Neural cell (in vitro differentiated cells): Measurements from ENCODE around the gene TACC2. TPM values are rescaled to one million over a fixed set of nuclear protein-coding genes. Genes with fewer than 3 reads are reported as not detected.

Experiments used
- H2AFZ ChIP-seq: fragments of 200-600, 300-800 bp; sonication (generic), shearing (Covaris generic); 2 replicates; pipeline ENCODE4 v1.6.0; 2014; ENCODE audit warnings: low read depth, mild to moderate bottlenecking, antibody characterized with exemption, low read length, moderate library complexity
- H3F3A ChIP-seq: fragments of 200-600 bp; shearing (Covaris generic); 2 replicates; pipeline ENCODE4 v1.6.1; 2016; ENCODE audit warnings: mild to moderate bottlenecking, moderate library complexity, mixed read lengths, antibody characterized with exemption, low read length; ENCODE audit not compliant: insufficient read depth, poor library complexity, severe bottlenecking
- H3K27ac ChIP-seq: fragments of 200-600, 300-800 bp; sonication (generic), shearing (Covaris generic); 2 replicates; pipeline ENCODE4 v1.5.1; 2014; ENCODE audit warnings: mild to moderate bottlenecking, low read length, moderate library complexity
- H3K27me3 ChIP-seq: fragments of 300-800, 200-600 bp; sonication (generic), shearing (Covaris generic); 2 replicates; pipeline ENCODE4 v1.6.0; 2014; ENCODE audit warnings: mild to moderate bottlenecking, low read depth, low read length, moderate library complexity; ENCODE audit not compliant: insufficient read depth
- H3K36me3 ChIP-seq: fragments of 300-800, 200-600 bp; sonication (generic), shearing (Covaris generic); 2 replicates; pipeline ENCODE4 v1.5.1; 2014; ENCODE audit warnings: mild to moderate bottlenecking, antibody characterized with exemption, low read length, moderate library complexity; ENCODE audit not compliant: insufficient read depth
- H3K4me2 ChIP-seq: fragments of 300-800, 200-600 bp; sonication (generic), shearing (Covaris generic); 2 replicates; pipeline ENCODE4 v1.6.0; 2014; ENCODE audit warnings: mild to moderate bottlenecking, low read length
- H3K4me3 ChIP-seq: fragments of 300-800, 200-600 bp; sonication (generic), shearing (Covaris generic); 2 replicates; pipeline ENCODE4 v1.5.1; 2014; ENCODE audit warnings: mild to moderate bottlenecking, low read length, moderate library complexity
- H3K79me2 ChIP-seq: fragments of 200-600 bp; shearing (Covaris generic); replicated peaks from 2 replicates; pipeline ENCODE4 v1.6.0; 2014; ENCODE audit warnings: mild to moderate bottlenecking, low read length, moderate library complexity; ENCODE audit not compliant: insufficient read depth
- H3K9ac ChIP-seq: fragments of 300-800, 200-600 bp; sonication (generic), shearing (Covaris generic); 2 replicates; pipeline ENCODE4 v1.6.1; 2016; ENCODE audit warnings: mild to moderate bottlenecking, low read length, mixed read lengths
- H3K9me2 ChIP-seq: fragments of 200-600 bp; shearing (Covaris generic); 2 replicates; pipeline ENCODE4 v1.6.1; 2016; ENCODE audit warnings: mild to moderate bottlenecking, low read length, mixed read lengths; ENCODE audit not compliant: insufficient read depth
- H3K9me3 ChIP-seq: fragments of 200-600, 300-800 bp; sonication (generic), shearing (Covaris generic); 2 replicates; pipeline ENCODE4 v1.6.1; 2016; ENCODE audit warnings: mild to moderate bottlenecking, mixed run types, low read length, moderate library complexity, mixed read lengths
- H4K20me1 ChIP-seq: fragments of 200-600 bp; shearing (Covaris generic); 2 replicates; pipeline ENCODE4 v1.6.1; 2016; ENCODE audit warnings: mild to moderate bottlenecking, mixed run types; ENCODE audit not compliant: insufficient read depth
- EP300 ChIP-seq: fragments of 450-650 bp; conservative IDR thresholded peaks from 2 replicates; pipeline ENCODE4 v1.6.1; 2014; ENCODE audit warnings: antibody characterized with exemption, mild to moderate bottlenecking, moderate library complexity; ENCODE audit not compliant: poor library complexity, severe bottlenecking
- EZH2 ChIP-seq: fragments of 200-600, 300-800 bp; shearing (Covaris generic), sonication (generic); IDR thresholded peaks from 2 replicates; pipeline ENCODE4 v1.6.1; 2014; ENCODE audit warnings: antibody characterized with exemption, low read length, borderline replicate concordance, mild to moderate bottlenecking; ENCODE audit not compliant: insufficient read depth, poor library complexity, severe bottlenecking
- MXI1 ChIP-seq: fragments of 450-650 bp; conservative IDR thresholded peaks from 2 replicates; pipeline ENCODE4 v1.6.1; 2014; ENCODE audit warnings: antibody characterized with exemption, mild to moderate bottlenecking; ENCODE audit not compliant: poor library complexity, severe bottlenecking
- POLR2AphosphoS5 ChIP-seq: IDR thresholded peaks from 2 replicates; pipeline ENCODE4 v1.6.1; 2012
- RAD21 ChIP-seq: fragments of 450-650 bp; conservative IDR thresholded peaks from 2 replicates; pipeline ENCODE4 v1.6.1; 2014; ENCODE audit warnings: antibody characterized with exemption, mild to moderate bottlenecking, moderate library complexity
- SMC3 ChIP-seq: fragments of 450-650 bp; conservative IDR thresholded peaks from 2 replicates; pipeline ENCODE4 v1.6.1; 2014; ENCODE audit warnings: antibody characterized with exemption, mild to moderate bottlenecking, moderate library complexity; ENCODE audit not compliant: poor library complexity
- TAF1 ChIP-seq: IDR thresholded peaks from 2 replicates; pipeline ENCODE4 v1.6.1; 2012; ENCODE audit warnings: low read depth
- polyA plus RNA-seq: library from polyadenylated mRNA; depleted of rRNA; stranded (reverse); fragments of >200 nt; gene quantifications from 2 replicates; pipeline ENCODE4 v1.2.3, GENCODE V29; 2014
- TF ChIP-seq, protein P1 (sequence below): fragments of 450-650 bp; IDR thresholded peaks from 2 replicates; pipeline ENCODE4 v1.5.1; 2014; ENCODE audit warnings: antibody characterized with exemption, mild to moderate bottlenecking, moderate library complexity; ENCODE audit not compliant: poor library complexity, severe bottlenecking
- TF ChIP-seq, protein P2 (sequence below): IDR thresholded peaks from 2 replicates; pipeline ENCODE4 v1.6.1; 2012; ENCODE audit warnings: borderline replicate concordance

Gene TACC2
- polyA plus RNA-seq, 1 donor from 2014 or later = 17.6 TPM

DNA sequence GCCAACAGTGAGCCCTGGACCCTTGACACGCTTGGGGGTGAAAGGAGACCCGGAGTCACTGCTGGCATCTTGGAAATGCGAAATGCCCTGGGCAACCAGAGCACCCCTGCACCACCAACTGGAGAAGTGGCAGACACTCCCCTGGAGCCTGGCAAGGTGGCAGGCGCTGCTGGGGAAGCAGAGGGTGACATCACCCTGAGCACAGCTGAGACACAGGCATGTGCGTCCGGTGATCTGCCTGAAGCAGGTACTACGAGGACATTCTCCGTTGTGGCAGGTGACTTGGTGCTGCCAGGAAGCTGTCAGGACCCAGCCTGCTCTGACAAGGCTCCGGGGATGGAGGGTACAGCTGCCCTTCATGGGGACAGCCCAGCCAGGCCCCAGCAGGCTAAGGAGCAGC lies 98.5 kb downstream of the TACC2 start:
- Histone ChIP-seq H3K4me2 (no peak overlapping the region), H3F3A (no peaks in the 10 kb centered on the region), H3K9ac (no peak overlapping the region), H3K27ac (no peak overlapping the region), H3K9me2 (no peaks in the 10 kb centered on the region), H3K9me3 (no peaks in the 10 kb centered on the region), H2AFZ (no peak overlapping the region), H3K36me3 (no peaks in the 10 kb centered on the region), H3K27me3 (no peaks in the 10 kb centered on the region), H4K20me1 (no peaks in the 10 kb centered on the region), H3K4me3 (no peak overlapping the region), H3K79me2 (no peaks in the 10 kb centered on the region)
- TF ChIP-seq, protein P1, sequence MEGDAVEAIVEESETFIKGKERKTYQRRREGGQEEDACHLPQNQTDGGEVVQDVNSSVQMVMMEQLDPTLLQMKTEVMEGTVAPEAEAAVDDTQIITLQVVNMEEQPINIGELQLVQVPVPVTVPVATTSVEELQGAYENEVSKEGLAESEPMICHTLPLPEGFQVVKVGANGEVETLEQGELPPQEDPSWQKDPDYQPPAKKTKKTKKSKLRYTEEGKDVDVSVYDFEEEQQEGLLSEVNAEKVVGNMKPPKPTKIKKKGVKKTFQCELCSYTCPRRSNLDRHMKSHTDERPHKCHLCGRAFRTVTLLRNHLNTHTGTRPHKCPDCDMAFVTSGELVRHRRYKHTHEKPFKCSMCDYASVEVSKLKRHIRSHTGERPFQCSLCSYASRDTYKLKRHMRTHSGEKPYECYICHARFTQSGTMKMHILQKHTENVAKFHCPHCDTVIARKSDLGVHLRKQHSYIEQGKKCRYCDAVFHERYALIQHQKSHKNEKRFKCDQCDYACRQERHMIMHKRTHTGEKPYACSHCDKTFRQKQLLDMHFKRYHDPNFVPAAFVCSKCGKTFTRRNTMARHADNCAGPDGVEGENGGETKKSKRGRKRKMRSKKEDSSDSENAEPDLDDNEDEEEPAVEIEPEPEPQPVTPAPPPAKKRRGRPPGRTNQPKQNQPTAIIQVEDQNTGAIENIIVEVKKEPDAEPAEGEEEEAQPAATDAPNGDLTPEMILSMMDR = no peak
- TF ChIP-seq, protein P2, sequence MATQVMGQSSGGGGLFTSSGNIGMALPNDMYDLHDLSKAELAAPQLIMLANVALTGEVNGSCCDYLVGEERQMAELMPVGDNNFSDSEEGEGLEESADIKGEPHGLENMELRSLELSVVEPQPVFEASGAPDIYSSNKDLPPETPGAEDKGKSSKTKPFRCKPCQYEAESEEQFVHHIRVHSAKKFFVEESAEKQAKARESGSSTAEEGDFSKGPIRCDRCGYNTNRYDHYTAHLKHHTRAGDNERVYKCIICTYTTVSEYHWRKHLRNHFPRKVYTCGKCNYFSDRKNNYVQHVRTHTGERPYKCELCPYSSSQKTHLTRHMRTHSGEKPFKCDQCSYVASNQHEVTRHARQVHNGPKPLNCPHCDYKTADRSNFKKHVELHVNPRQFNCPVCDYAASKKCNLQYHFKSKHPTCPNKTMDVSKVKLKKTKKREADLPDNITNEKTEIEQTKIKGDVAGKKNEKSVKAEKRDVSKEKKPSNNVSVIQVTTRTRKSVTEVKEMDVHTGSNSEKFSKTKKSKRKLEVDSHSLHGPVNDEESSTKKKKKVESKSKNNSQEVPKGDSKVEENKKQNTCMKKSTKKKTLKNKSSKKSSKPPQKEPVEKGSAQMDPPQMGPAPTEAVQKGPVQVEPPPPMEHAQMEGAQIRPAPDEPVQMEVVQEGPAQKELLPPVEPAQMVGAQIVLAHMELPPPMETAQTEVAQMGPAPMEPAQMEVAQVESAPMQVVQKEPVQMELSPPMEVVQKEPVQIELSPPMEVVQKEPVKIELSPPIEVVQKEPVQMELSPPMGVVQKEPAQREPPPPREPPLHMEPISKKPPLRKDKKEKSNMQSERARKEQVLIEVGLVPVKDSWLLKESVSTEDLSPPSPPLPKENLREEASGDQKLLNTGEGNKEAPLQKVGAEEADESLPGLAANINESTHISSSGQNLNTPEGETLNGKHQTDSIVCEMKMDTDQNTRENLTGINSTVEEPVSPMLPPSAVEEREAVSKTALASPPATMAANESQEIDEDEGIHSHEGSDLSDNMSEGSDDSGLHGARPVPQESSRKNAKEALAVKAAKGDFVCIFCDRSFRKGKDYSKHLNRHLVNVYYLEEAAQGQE = no peak
- TF ChIP-seq POLR2AphosphoS5 (no peak), EP300 (no peak)

DNA sequence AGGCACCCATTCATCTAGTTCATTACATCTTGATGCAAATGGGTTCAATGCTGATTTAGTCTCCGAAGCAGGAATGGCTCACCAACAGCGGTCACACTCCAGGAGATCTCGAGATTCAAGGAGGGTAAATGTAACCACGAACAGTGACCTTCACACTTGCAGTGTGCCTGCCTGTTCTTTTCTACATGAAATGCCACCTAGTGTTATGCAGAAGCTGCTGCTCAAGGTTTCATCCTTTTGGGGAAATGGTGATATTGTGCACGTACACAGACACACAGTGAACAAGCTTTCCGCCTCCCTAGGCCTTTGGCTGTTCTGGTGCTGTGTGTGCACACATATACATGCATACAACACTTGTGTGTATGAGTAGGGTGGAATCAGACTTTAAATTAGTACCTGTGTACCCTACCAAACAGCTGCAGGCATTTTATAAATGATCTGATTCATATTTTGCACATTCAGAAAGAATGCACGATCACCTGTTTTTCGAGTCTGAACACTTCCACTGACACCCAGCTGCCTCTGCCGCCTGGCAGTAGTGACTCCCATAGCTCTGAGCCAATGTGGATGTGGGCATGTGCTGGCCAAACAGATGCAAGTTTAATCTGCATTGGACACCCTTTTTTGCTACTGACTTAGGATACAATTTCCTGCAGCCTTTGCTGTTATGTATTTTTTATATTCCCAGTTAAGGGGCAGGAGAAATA lies 100.5 kb downstream of the TACC2 start:
- TF ChIP-seq POLR2AphosphoS5 = no peak
- TF ChIP-seq, protein P2 = no peak
- TF ChIP-seq EP300 = no peak
- TF ChIP-seq, protein P1 = peak; percentile 53
- TF ChIP-seq SMC3 = peak; percentile 55
- no peak for TF ChIP-seq EZH2
- no peak for TF ChIP-seq TAF1
- TF ChIP-seq RAD21 = peak; percentile 32
- TF ChIP-seq MXI1 = no peak
- Histone ChIP-seq H3K79me2 (no peaks in the 10 kb centered on the region), H3K4me3 (no peak overlapping the region), H3K9me2 (no peaks in the 10 kb centered on the region), H3K9me3 (no peaks in the 10 kb centered on the region), H3K27me3 (no peaks in the 10 kb centered on the region), H3K36me3 (no peaks in the 10 kb centered on the region), H2AFZ (no peak overlapping the region), H3K9ac (no peak overlapping the region), H4K20me1 (no peaks in the 10 kb centered on the region), H3F3A (no peaks in the 10 kb centered on the region), H3K4me2 (no peak overlapping the region), H3K27ac (no peak overlapping the region)
